ENCODE results near the gene CAPN12.

GRCh38 chr19:38712161-38712748, 32.0 kb downstream of the CAPN12 start:
- no peak for TF ChIP-seq POLR2A (IDR thresholded peaks at IDR 0.05; ENCODE audit: low read length)
- TF ChIP-seq GATA1 (IDR thresholded peaks at IDR 0.05; ENCODE audit: low read depth, low read length): no peak
